Epidermal melanocyte (primary cell): ENCODE data around the gene RALY.

Experiments used
- DNase-seq: peaks from one replicate; pipeline ENCODE4 v3.0.0; 2011; ENCODE audit warnings: low spot score; ENCODE audit not compliant: insufficient read length

RALY gene

DNA sequence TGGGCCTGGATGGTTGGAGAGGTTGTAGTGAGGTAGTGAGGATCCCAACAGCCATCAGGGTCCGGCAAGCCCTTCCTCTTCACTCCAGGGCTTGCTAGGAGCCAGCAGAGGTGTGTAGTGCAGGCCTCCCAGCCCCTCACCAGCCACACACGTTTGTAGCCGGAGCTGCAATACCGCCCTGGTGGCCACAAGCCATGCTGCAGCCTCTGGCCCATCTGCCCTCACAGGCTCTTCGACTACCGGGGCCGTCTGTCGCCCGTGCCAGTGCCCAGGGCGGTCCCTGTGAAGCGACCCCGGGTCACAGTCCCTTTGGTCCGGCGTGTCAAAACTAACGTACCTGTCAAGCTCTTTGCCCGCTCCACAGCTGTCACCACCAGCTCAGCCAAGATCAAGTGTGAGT, 81.9 kb downstream of the RALY start:
- no peak for DNase-seq

DNA sequence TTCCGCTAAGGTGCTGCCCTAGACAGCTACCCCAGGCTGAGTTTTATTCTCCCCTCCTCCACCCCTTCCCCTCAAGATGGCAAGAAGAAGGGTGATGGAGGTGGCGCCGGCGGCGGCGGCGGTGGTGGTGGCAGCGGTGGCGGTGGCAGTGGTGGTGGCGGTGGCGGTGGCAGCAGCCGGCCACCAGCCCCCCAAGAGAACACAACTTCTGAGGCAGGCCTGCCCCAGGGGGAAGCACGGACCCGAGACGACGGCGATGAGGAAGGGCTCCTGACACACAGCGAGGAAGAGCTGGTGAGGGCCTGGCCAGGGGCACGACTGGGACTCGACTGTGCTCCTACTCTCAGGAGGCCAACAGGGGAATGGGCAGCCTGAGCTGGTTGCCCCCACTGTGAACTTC, 83.2 kb downstream of the RALY start:
- no peak for DNase-seq

DNA sequence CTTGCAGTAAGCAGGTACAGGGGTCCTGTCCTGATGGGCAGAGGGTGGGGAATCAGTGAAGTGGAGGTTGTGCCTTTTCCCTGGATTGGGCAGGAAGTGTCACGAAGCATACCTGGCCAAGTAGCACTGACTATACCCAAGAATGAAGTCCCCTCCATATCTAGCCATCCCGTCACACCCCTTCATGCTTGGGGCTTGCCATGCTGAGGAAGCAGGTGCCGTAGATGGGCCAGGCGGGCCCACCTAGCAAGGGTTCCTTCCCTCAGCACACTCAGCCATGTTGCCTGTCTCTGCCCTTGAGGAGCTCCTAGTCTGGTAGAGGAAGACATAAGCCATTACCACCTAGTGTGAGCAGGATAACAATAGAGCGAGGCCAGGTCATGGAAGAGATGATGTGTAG, 84.8 kb downstream of the RALY start:
- no peak for DNase-seq

DNA sequence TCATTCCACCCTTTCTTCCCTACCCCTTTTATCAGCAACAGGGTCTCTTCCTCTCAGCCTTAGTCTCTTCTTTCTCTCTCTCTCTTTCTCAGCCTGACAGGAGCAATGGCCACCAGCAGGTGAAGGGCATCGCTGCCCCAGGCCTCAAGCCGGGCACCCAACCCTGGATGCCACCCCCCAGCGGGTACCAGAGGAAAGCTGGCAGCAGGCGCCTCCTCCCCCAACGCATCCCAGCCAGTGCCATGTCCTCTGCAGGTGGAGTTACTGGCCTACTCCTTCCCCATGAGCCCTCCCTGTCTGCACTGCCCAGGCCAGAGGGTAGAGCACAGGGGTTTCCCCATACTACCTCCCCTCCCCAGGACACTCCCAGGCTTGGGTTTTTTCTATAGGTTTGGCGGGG, 86.1 kb downstream of the RALY start:
- DNase-seq = no peak

DNA sequence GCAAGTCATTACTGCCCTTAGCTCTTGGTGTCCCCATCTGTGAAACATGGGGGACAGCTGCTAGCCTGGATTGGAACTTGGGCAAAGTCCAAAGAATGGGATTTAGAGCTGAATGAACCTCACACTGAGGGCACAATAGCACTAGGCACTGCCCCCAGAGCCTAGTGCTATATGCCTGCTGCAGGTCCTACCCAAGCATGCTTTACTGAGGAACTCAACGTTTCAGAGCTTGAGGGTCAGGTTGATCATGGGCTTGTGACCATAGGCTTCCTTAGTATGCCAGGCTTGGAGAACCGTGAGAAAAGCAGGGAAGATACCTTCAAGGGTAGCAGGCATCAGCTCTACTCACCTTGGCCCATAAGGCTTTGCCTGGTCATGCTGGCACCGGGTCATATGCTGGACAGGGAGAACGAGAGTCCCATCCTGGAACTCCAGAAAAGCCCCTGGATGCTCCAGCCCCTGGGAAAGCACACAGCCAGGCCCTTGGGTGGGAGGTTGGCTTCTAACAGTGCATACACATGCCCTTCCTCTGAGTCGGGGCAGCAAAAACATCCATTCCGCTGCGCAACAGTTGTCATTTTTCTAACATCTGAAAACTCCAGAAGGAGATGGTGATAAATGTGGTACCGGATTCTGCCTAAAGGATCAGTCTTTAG, 88.6 kb downstream of the RALY start:
- DNase-seq = no peak

DNA sequence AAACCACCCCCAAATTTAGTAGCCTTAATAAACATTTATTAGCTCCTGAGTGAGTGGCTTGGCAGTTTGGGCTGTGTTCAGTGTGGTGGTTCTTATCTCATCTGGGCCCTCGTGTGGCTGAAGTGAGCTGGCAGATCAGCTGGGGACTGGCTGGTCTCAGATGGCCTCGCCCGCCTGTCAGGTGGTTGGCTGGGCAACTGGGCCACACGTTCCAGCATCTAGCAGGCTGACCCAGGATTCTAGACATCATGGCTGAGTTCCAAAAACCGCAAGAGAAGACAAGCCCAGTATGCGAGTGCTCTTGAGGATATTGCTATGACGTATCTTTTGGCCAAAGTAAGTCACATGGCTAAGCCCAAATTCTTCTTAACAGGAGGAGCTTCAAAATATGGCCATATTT, 89.4 kb downstream of the RALY start:
- peak; percentile 64 for DNase-seq

DNA sequence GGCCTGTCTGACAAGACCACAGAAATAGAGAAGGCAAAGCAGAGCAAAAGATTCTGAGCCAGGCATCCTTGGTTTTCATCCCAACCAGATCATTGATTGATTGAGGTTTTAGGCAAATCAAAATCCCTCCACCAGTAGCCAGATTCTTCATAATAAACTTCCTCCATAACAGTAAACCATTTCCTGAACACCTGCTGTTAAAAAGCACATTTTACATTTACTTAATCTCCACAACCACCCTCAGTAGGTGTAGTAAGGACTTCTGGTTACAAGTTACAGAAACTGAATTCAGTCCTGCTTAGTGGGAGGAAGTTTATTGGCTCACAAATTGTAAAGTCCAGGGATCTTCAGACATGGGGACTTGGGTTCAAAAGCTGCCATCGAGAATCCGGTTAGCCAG, 90.1 kb downstream of the RALY start:
- no peak for DNase-seq

DNA sequence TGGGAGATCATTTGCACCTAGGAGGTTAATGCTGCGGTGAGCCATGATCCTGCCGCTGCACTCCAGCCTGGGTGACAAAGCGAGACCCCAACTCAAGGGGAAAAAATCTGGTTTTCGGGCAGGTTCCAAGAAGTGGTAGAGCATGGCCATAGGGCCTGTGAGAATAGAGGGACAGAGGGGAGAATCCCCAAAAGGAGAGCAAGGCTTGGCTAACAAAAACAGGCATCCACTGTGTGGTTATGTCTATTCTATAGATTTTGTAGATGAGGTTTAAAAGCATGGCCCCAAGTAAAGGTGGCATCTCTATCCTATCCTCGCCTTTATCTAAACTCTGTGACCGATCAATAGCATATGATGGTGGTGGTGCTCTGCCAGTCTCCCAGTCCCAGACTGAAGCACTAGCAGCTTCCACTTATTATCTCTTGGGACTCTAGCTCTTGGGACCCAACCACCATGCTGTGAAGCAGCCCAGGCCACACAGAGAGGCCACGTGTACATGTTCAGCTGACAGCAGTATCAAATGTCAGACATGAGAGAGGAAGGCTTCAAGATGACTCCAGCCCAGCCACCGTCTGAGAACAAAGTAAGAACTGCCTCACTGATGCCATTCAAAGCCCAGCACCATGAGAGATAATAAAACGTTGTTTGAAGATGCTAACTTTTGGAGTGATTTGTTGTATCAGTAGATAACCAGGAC, 90.7 kb downstream of the RALY start:
- no peak for DNase-seq

DNA sequence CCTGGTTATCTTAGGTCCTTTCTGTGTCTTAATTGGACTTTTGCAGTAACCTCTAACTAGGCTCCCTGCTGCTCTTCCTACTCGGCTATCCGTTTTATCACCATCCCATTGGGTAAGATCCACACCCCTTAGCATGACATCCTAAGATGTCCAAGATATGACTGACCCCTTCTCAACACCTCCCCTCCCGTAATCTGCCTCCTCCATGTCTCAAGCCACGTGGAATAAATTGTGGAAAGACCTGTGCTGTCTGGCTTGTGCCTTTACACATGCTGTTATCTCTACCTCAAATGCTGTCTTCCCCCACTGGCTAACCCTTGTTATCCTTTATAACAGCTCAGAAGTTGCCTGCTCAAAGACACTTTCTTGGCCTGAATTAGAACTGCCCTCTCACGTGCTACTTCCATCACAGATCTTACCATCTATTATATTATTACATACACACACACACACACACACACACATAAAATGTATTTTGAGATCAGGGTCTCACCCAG, 91.9 kb downstream of the RALY start:
- DNase-seq = no peak

DNA sequence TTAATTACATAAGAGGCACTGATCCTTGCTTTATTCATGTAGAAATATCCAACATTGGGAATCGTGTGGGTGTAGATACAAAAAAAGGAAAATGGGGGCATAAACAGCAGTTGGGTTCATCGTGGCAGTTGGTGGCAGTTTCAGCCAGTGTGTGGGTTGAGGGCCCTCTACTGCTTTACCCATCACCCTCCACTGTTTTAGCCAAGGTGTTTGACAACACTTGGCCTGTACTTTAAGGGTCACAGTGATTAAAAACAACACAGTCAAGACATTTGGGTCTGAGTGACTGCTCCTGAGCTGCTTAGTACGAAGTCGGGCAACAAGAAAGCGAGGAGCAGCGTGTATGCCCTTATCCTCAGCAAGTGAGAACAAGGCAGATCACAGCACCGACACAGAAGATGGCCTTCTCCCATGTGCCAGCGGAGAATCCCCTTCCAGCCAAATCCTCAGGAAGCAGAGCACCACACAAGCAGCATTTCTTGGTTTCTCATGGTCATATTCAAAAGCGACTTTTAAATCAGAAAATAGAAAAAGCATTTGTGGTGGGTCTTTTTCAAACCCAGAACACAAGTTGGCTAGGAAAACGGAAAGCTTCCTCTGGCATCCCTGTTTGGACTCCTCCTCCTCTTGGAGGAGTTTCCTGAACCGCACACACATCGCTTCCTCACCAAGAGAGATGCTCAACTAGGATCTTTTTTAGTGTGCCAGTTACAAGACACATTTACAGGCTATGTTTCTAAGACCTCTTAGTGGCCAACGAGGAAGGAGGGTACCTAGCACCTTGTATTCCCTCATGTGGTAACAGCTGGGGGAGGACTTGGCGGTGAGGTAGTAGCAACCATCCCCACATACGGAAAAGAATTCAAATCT, 94.8 kb downstream of the RALY start:
- DNase-seq = no peak

DNA sequence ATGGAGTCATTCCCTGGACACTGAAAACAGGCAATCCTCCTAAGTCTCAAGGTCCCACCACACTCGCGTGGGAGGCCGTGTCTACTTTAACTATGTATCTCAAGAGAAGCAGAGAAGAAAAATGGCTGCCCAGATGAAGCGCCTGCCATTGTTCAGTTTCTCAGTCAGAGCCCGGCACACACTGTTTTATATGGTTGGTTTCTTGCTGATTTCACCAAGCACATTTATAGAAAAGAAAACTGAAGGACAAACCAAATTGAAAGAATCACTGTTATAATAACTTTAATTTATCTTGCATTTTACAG, 95.4 kb downstream of the RALY start:
- no peak for DNase-seq

DNA sequence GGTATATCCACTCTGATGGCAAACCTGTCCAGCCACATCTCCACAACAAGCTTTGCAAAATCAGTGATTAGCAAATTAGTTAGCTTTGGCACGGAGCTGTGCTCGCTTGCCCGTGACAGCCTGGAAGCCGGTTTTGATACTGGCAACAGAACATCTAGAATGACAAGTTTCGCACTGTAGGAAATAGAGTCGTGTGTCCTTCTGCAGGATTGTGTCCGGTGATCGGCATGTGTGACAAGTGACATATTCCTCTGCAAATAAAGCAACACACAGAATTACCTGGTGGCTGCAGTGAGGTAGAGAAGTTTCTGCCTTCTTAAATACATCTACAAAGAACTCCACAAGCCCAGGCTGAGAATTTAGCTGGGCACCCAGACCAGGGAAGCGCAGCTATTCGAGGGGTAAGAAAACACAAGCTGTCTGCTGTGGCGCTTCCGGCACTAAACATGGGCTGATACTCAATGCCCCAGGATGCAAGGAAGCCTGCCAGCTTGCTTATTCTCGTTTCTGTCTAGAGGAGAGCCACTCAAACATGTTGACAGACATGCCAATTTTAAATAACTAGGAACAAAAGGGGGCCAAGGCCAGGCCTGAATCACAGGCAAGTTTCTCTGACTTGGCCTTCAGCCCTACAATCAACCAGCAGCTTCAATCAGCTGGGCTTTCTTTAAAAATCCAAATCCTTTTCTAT, 96.1 kb downstream of the RALY start:
- DNase-seq = no peak

DNA sequence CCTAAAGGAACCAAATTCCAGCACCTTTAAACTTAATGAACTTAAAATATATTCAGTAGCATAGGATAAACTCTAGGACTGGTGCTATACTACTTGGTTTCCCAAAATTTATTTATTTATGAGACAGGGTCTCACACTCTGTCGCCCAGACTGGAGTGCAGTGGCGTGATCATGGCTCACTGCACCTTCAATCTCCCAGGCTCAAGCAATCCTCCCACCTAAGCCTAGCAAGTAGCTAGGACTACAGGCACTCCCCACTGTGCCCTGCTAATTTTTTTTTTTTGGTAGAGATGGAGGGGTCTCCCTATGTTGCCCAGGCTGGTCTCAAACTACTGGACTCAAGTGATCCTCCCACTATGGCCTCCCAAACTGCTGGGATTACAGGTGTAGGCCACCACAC, 96.9 kb downstream of the RALY start:
- DNase-seq = no peak

DNA sequence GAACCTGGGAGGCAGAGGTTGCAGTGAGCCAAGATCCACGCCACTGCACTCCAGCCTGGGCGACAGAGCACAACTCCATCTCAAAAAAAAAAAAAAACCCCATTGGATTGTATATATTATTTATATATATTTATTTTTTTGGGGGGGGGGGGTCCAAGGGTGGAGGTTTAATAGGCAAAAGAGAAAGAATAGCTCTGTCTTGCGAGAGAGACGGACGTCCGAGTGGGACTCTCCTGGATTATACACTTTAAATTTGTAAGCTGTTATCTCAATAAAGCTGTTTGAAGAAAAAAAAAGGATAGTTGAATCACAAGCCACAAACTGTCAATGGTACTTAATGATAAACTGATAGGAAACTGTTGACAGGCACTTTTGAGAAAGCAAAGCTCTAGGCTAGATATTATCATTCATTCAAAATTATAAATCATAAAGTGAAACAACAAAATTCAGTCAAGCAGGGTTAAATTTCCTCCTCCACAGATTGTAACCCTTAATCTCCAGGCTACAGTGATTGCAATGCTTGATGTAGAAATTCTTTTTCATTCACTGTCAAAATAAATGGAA, 98.0 kb downstream of the RALY start:
- no peak for DNase-seq

DNA sequence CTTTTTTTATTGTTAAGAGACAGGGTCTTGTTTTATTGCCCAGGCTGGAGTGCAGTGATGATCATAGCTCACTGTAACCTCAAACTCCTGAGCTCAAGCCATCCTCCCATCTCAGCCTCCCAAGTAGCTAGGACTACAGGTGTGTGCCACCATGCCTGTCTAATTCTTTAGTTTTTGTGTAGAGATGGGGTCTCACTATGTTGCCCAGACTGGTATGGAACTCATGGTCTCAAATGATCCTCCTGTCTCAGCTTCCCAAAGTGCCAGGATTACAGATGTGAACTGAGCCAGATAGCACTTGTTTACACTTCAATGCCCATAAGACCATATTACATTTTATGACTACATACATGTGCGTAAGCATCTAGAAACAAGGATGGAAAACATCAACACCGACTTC, 100.2 kb downstream of the RALY start:
- no peak for DNase-seq

DNA sequence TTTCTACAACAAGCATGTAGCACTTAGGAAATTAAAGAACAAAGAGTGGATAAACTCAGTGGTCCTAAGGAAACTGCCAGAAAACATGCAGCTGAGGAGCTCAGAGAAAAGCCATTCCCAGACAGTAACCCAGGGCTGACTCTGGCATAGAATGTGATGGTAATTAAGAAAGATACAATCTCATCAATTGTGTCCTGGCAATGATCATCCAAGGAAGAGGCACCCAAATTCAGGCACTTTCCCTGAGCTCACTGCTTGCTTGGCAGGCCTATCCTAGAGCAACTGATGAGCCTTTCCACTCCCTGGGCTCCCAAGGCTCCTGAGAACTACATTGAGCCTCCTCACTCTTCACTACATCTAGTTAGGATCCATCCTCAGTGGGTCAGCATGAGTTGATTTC, 102.1 kb downstream of the RALY start:
- no peak for DNase-seq

DNA sequence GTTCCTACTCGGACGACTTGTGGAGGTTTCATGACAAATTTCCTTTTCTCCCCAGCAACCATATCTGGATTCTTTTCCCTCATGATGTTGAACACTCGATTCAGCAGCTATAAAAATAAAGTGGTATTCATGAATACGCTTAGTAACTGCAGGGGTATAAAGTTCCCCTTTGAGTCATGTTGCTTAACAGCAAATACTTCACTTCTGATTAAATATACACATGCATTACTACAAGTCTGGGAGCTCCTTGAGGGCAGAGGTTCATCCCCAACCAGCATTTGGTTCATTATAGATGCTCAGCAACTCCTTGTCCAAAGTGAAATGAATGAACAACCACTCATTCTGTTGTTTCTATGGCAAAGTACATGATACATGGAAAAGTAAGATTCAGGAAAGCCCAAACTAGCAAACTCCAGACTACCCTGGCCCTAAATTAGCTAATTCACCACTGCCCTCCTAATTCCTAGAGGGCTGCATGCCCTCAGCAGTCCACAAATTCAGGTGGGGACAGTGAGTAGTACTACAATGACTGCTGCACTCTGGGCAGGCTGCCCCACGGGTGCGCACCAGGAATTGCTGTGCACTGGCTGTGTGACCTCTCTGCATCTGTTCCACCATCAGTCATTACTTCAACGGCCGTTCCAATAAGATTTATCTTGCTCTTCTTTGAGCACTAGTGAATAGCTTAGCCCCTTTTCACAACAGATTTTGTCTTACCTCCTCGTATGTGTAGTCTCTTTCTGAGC, 103.2 kb downstream of the RALY start:
- no peak for DNase-seq

DNA sequence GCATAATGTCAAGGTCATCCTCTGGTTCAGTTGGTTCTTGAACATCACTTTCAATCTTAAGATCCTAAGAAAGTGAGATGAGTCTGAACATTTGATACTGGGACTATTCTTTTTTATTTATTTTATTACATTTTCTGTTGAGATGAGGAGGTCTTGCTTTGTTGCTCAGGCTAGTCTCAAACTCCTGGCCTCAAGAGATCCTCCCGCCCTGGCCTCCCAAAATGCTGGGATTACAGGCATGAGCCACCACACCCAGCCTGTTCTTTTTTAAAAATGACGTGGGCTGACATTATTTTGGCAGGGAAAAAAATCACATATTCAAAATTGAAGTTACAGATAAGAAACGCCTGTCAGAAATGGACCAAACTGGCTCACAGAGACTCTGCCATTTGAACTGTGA, 104.9 kb downstream of the RALY start:
- no peak for DNase-seq

DNA sequence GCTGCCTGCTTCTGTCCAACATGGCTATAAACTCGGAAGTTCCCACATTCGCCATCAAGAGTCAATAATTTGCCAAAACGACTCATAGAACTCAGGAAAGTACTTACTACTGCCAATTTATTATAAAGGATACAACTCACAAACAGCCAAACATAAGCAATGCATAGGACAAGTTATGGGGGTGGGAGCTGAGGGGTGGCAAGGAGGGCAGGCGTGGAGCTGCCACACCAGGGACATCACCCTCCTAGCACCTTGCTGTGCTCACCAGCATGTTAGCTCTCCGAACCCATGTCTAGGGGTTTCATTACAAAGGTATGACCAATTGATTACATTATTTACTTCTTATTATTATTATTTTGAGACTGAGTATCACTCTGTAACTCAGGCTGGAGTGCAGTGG, 106.0 kb downstream of the RALY start:
- no peak for DNase-seq

DNA sequence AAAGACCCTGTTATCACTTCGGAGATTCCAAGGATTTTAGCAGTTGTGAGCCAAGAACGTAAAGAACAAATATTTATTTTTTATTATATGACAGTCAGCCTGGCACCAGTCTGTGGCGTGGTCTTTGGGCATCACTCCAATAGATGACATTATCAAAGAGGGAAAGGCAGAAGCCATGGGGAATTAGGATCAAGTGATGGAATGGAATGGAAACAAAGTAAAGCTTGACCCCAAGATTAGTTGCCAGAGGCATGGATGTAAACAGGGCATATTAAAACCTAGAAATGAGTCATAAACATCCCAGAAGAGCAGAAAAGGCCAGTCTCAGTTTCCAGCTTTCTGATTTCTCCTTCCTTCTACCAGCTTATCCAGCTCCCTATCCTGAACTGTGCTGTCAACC, 106.9 kb downstream of the RALY start:
- DNase-seq = no peak

DNA sequence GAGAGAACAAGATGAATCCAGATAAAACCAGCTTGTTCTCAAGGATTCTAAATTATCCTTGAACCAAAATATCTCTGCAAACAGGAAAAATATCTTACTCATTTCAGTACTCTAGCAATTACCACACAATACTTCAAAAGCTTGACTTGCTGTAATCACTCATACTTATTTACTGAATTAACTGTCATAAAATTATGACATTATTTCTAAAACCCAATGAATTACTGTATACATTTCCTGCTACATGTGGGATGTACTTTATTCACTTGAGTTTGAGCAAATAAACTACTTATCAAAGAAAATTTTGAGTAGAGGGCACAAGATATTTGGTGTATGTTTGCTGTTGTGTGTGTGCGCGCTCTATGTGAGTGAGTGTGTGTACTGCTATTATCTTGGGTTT, 108.6 kb downstream of the RALY start:
- DNase-seq = no peak
